Spleen (tissue), 7 donors: Measurements from ENCODE around the gene CSNK2A1.

Experiments
- CTCF ChIP-seq, 11 experiments: fragments of 200-600 bp in 7 of 11; fragments of 450-650 bp in 4 of 11; sonication (generic) in 4 of 11; IDR thresholded peaks in 8 of 11; conservative IDR thresholded peaks in 3 of 11; 1 replicate in 7 of 11; 2 replicates in 4 of 11; pipeline versions ENCODE4 v1.4.0 to v1.8.0; 2016 to 2021; ENCODE audit warnings: antibody characterized with exemption in 11 of 11, inconsistent platforms in 4 of 11, mild to moderate bottlenecking in 1 of 11
- POLR2A ChIP-seq, 3 donors: fragments of 450-650 bp; IDR thresholded peaks; one replicate each; pipeline ENCODE4 v1.5.1; 2017; ENCODE audit warnings: antibody characterized with exemption in 3 of 3, mild to moderate bottlenecking in 1 of 3
- POLR2AphosphoS5 ChIP-seq, 3 donors: sonication (generic); formaldehyde crosslinking; IDR thresholded peaks; one replicate each; pipeline ENCODE4 v1.5.1; 2017; ENCODE audit warnings: antibody characterized with exemption in 3 of 3
- donor health status: DM: no; HTN: no; CAD: no; lungs with moderate emphysema.
- donor health status: DM: no; HTN: no; CAD: no.
- donor health status: DM: no; HTN: no; CAD: no.

GRCh38 chr20:436476-436875, 107.1 kb downstream of the CSNK2A1 start:
- TF ChIP-seq POLR2AphosphoS5 (IDR thresholded peaks at IDR 0.05) (no peak), POLR2A (IDR thresholded peaks at IDR 0.05) (no peak), CTCF (IDR thresholded peaks at IDR 0.05 in 8 of 11, conservative IDR thresholded peaks at IDR 0.05 in 3 of 11) (no peak)
